Gastrocnemius medialis (tissue), 4 donors: ENCODE measurements around the gene OTOP2.

Experiments
- CTCF ChIP-seq, 5 experiments: fragments of 450-650 bp in 3 of 5; fragments of 200-600 bp in 2 of 5; sonication (generic) in 2 of 5; IDR thresholded peaks in 4 of 5; conservative IDR thresholded peaks in 1 of 5; 1 replicate in 4 of 5; 2 replicates in 1 of 5; pipeline ENCODE4 v1.5.1; 2016 to 2019; ENCODE audit warnings: antibody characterized with exemption in 5 of 5, mild to moderate bottlenecking in 3 of 5, moderate library complexity in 3 of 5
- POLR2A ChIP-seq, 2 donors: fragments of 450-650 bp; IDR thresholded peaks; one replicate each; pipeline ENCODE4 v1.6.1; 2017; ENCODE audit warnings: antibody characterized with exemption in 2 of 2, mild to moderate bottlenecking in 2 of 2, moderate library complexity in 2 of 2

GRCh38 chr17:74972973-74973328 lies 48.9 kb downstream of the OTOP2 start:
- TF ChIP-seq CTCF (IDR thresholded peaks at IDR 0.05 in 4 of 5, conservative IDR thresholded peaks at IDR 0.05 in 1 of 5) (no peak), POLR2A (IDR thresholded peaks at IDR 0.05) (no peak)
